GM18502 (cell line): Measurements from ENCODE around the gene WDR45.

ENCODE experiments used
- ATAC-seq: cut with Tn5 transposase; IDR thresholded peaks from one replicate; pipeline ENCODE4 v1.9.1; 2021; ENCODE audit warnings: mild to moderate bottlenecking; ENCODE audit not compliant: unreplicated experiment, poor library complexity

Gene WDR45

DNA sequence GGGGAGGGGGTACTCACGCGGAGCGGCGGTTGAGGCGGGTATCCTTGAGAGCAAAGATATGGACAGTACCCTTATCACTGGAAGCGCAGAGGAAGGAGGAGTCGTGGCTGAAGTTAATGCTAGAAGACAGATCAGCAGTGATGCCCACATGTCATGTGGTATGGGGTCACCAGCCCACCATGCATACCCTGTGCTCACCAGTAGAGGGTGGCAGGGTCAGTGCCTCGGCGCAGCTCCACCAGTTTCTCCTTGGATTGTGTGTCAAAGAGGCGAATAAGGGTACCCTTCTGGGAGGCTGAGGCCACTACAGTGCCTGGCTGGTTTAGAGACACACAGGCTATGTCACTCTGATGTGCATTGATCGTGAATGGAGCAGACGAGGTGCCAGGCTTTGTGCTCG lies 4.3 kb downstream of the WDR45 start:
- ATAC-seq = no peak

DNA sequence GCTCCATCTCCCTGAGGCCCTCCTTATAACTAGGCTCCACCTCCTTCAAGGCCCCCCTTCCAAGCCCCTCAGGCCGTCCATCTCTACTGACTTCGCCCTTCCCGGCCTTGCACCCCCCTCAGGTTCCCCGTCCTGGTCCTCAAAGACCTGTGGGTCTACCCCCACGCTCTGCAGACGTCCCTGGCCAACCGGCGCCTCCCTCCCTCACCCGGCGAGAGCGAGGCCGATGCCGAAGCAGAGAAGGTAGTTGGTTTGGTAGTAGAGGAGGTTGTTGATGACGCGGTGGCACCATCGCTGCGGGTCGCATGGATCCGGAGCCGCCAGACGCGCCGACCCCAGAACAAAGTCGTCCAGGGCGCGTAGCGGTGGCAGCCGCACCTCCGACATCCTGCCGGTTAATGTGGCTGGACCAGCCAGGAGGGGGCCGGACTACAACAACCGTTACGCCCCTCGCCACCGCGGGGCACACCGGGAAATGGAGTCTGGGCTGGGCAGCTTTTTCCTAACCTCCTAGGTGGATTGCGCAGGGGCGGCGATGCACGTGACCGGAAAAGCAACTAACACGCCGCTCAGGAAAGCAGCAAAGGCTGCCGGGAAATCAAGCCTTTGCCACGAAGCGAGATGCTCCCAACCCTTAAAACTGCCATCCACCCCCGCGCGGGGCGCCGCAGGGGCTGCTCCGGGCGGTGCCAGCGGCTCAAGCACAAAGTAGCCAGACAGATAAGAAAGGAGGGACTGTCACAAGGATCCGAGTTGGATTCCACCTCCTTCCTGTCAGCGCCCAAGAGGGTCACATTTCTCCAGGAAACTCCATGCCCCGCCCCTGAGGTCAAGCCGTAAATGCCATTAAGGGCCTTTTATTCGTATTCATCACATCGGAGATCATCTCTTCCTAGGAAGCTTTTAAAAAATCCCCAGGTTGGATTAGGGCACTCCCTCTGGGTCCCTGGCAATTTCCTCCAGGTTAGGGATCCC lies 5.8 kb downstream of the WDR45 start, which contains the start of gene PRAF2:
PRAF2 (minus strand) TSS at position 402 of the 975 bp plus-strand sequence; CDS start at position 387, 15 bp downstream.
- peak; percentile 93 for ATAC-seq

DNA sequence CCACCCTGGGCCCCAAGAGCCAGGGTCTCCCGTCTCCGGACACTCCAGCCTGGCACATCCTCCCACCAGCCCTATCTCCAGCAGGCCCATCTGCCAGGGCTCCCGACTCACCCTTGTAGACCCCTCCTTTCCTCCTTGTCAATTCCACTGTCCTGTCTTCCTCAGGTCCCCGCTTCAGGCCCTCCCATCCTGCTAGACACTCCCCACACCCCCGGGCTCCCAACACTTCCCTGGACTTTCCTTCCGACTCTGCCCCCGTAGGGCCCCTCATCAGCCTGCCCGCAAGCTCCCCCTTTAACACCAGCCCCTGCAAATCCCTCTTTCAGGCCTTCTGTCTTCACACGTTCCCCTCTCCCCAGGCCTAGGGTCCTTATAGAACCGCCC lies 7.0 kb downstream of the WDR45 start:
- ATAC-seq = no peak

DNA sequence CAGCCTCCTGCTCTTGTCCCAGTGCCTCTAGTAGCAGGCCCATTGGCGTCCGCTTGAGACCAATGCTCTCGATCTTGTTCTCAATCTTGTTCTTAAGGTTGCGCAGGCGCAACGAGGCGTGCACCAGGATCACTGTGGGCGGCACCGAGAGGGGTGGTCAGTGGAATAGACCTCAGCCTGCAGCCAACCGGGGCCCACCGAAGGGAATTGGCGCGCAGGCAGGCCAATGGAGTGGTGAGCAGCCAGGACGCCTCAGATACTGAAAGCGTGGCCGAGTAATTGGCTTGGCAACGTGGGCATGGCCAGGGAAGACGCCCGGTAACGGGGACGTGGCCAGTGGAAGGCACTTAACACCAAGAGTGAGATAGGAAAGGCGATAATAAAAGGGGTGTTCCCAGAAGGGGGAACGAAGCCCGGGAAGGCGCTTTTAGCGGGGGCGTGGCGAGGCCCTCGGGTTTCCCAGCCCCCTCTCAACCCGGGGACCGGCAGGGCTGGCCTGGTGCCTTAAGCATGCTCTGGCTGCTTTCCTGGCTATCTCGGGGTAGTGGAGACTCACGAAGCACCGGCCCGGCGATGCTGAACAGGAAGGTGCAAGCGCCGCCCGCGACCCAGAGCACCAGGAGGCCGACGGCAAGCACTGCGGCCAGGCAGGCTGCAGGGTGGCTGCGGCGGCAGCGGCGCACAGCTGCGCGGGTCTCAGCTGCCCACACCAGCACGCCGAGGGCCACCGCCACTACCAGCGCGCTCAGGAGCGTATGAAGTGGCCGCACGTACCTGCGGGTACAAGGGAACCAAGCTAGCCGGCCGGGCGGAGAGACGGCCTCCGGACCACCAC lies 7.6 kb downstream of the WDR45 start:
- no peak for ATAC-seq

DNA sequence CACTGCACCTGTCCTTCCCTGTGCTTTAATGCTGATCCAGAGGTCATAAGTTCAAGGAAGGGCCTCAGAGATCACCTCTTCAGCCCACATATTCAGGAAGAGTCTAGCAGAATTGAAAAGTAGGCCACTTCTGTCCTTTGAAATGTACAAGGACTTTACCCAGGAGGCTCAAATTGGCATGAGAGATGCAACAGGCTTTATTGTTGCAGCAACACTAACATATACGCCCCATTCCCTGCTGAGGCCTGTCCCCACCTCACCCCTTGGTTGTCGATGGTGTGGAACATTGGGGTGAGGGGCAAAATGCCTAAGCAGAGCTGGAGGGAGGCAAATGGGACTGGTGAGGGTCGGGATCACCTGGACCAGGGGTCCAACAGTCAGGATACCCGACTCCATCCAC lies 8.7 kb downstream of the WDR45 start:
- no peak for ATAC-seq

DNA sequence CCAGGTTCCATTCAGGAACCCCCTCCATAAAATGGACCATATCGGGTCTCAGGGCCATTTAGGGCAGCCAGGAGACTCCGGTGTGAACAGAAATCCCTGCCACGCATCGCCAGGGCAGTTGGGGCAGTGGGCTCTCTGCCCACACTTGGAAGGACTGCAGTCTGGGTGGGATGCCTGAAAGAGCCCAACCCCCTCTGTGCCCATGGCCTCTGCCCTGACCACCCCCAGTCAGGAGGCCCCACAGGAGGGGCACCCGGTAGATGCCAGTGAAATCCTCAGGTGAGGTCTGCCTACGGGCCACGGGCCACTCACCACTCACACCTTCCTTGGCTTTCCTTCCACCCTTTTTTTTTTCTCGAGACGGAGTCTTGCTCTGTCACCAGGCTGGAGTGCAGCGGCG lies 10.6 kb downstream of the WDR45 start:
- no peak for ATAC-seq

DNA sequence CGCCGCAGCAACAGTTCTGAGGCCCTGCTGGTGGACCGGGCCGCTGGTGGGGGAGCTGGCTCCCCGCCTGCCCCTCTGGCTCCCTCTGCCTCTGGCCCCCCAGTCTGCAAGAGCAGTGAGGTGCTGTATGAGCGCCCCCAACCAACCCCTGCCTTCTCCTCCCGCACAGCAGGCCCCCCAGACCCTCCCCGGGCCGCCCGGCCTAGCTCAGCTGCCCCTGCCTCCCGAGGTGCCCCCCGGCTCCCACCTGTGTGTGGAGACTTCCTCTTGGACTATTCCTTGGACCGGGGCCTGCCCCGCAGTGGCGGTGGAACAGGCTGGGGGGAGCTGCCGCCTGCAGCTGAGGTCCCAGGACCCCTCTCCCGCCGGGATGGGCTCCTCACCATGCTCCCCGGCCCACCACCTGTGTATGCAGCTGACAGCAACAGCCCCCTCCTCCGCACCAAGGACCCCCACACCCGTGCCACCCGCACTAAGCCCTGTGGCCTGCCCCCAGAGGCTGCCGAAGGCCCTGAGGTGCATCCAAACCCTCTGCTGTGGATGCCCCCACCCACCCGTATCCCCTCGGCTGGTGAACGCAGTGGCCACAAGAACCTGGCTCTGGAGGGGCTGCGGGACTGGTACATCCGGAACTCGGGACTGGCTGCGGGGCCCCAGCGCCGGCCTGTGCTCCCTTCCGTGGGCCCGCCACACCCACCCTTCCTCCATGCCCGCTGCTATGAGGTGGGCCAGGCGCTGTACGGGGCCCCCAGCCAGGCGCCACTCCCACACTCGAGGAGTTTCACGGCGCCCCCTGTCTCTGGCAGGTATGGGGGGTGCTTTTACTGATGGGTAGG lies 12.2 kb downstream of the WDR45 start:
- no peak for ATAC-seq

DNA sequence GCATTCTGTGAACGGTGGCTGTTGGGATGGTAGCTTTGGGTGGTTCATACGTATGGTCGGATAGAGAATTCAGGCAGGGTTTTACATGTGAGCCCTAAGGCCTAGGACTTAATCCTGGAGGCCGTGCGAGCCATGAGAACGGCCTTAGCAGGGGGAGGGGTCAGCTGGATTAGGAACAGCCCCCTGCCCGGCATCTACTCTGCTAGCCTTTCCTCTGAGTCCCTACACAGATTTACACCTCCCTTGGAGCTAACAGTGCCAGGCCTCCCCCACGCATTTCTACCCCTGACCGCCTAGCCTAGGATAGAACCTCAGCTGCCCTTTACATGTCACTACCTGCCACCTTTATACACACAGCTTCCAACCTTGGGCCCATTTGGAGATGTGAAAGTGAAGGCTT lies 13.0 kb downstream of the WDR45 start:
- ATAC-seq = no peak

DNA sequence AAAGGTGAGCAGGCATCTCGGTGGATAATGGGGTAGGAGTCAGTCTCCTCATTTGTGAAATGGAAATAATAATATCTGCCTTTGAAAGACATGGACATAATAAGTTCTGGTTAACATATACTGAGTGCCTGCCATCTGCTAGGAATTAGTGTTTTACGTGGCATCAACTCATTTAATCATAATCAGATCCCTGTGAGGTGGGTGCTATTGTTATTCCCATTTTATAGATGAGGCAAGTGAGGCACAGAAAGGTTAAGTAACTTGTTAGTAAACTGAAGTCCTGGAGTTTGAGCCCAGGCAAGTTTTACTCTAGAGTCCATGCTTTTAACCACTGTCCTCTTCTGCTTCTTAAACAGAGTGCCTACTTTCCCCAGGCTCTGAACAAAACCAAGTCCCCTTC lies 13.4 kb downstream of the WDR45 start:
- ATAC-seq = no peak

DNA sequence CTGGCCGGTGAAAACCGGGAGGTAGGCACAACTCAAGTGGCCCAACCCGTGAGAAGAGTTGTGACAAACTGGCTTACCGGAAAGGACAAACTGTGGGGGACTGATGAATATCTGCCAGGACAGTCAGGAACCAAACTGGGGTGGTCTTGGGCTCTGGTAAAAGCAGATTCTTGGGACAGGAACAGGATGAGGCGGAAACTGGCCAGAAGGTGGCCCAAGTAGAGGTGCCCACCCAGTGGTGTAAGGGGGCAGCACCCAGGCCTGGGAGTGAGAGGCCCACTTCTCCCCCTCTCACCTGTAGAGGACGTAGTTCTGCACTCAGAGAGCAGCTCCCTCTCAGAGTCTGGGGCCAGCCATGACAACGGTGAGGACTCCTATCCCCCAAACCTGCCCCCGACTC lies 15.0 kb downstream of the WDR45 start:
- ATAC-seq = no peak

DNA sequence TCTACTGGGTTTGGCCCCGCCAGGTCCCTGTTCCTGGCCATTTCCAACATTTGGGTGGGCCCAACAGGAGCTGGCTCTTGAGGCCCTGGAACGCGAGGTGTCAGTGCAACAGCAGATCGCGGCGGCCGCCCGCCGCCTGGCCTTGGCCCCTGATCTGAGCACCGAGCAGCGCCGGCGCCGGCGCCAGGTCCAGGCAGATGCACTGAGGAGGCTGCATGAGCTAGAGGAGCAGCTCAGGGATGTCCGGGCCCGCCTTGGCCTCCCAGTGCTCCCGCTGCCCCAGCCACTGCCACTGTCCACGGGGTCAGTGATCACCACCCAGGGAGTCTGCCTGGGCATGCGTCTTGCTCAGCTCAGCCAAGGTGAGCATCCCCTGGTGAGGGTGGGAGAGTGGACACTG lies 15.4 kb downstream of the WDR45 start:
- ATAC-seq = no peak

DNA sequence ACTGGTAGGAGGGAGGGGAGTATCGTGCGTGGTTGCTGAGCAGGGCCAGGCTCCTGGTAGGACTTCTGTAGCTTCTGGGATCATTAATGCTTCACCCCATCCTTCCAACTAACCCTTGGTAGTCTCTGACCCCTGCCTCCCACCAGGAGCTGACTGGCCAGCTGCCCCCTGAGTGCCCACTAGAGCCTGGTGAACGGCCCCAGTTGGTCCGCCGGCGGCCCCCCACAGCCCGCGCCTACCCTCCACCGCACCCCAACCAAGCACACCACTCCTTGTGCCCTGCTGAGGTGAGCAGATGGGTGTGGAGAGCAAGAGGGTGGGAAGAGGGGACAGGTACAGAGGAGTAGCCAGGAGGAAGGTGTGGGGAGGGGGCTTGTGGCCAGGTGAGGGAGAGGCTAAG lies 16.0 kb downstream of the WDR45 start:
- ATAC-seq = no peak

DNA sequence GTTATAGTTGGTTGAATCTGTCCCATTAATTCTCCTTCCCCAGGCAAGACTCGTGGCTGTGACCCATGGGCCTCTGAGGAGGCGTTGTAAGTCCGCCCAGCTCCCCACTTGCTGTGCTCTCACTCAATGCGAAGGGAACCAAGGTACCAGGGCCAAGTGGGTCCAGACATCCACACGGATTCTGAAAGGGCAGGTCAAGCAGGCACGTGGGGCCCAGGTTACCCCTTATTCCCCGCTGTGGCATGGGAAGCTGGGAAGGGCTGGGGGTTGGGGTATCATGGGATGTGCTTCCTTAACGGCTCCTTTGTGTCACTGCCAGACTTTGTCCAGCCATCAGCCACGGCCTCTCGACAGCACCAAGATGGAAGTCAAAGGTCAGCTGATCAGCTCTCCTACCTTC lies 17.8 kb downstream of the WDR45 start:
- ATAC-seq = no peak

DNA sequence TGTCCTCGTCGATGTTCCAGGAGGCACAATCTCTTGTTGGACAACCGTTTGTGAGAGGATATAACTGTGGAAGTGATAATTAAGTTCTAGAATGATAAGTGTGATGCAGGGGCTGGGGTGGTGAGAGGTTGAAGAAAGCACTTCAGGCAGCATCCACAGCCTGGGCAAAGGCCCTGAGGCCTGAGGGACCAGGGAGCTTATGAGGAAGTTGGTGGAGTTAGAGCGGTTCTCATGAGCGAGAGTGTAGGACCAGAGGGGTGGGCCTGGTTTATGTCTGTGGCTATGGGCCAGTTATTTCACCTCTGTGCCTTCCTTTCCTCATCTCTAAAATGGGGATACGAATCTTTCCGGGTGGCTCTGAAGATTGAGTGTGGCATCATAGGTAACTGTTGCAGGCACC lies 18.2 kb downstream of the WDR45 start:
- ATAC-seq = no peak

DNA sequence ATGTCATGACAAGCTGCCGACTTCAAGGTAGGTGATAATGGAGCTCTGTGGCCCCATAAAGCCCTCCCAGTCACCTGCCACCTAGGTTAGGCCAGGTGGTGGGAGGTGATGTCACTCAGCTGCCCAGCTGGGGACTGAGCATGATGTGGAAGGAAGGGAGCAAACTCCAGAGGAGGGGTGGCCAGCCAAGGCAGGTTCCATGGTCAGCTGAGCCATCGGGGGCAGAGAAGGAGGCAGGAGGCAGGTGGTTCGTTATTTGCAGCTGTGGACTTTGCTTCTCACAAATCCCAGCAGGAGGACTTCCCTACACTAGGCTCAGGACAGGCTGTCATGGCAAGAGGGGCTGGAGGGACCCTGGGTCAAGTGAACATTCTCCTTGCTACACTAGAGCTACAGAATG lies 18.8 kb downstream of the WDR45 start:
- no peak for ATAC-seq

DNA sequence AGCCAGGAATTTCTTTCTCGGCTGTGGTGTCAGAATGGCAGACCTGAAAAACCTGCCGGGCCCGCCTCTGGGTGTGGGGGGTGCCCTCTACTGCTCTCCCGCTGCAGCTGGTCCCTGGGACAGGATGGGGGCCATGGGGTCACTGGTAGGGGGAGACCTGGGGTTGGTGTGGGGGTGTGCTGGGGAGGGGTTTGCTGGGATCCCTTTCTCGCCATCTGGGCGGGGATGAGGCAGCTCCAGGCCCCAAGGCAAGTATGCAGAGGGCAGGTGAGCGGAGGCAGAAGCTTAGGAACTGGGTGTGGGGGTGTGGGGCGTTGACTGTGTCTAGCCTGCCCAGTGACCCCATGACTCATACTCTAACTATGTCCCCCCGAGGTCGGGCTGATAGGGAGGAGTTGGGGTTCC lies 20.0 kb downstream of the WDR45 start:
- ATAC-seq = no peak

DNA sequence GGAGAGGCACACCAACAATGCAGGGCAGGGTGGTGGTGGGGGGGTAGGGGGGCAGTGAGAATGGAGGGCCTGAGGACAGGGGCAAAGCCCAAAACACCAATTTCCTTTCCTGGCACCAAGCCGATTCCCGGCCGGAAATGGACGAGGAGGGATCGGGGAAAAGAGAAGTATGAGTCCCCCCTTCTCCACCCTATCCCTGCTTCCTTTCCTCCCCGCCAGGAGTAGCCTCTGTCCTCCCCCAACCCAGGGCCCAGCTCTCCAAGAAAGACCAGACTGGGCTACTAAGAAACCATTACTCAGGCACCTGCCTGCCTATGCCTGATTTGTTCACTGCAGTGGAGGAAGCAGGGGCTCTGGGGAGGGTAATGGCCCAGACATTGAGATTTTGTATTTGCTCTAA lies 20.5 kb downstream of the WDR45 start:
- no peak for ATAC-seq

DNA sequence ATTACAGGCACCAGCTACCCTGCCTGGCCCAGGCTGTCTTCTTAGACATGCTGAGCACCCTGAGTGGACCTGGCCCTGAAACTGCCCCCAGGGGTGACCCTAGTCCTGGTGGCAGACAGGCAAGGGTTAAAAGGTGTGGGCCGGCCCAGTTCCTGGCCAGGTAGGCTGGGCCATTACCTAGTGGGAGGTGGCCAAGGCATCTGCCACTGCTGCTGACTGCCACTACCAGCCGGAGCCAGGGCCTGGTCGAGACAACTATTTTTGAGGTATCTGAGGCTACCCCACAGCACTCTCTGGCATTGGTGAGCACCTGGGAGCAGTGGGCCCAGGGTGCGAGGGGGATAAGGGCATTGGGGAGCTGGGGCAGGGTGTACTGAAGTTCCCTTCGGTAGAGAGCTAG lies 20.9 kb downstream of the WDR45 start, which contains the start of gene CCDC120:
CCDC120 (plus strand) TSS at position 206 of the 400 bp plus-strand sequence. CDS start 3,043 bp downstream, outside the sequence.
- no peak for ATAC-seq

DNA sequence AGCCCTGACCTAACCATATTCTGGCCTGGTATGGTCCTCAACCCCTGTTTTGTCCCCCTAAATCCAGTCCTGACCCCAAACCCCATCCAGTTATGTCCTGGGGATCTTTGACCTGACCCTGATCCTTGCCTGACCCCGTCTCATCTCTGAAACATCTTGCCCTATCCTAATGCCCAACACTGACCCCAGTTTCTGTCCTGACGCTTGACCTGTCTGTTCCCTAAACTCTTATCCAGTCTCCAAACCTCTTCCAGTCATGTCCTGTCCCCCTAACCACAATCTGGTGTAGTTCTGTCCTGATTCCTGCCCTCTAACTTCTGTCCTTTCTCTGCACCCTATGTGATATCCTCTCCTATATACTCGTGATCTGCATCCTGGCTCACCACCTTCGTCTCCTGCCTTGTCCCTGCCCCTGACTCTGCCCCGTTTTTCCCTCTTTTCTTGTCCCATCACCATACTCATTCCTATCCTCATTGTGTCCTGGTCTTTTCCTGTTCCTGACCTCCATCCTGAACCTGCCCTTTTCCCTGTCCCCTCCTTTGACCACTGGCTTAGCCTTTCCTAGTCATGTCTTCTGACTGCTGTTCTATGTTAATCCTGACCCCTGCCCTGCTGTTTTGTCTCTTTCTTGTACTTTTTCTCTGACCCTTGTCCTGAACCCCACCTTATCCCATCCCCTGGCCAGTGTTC lies 25.5 kb downstream of the WDR45 start:
- ATAC-seq = no peak
